ENCODE measurements around the gene TRA2A.
"Not testable (repeated sequence)": the region's sequence is repeated elsewhere in the genome, so short reads cannot be mapped to it uniquely, and the experiment has no call there.

The TRA2A gene

DNA sequence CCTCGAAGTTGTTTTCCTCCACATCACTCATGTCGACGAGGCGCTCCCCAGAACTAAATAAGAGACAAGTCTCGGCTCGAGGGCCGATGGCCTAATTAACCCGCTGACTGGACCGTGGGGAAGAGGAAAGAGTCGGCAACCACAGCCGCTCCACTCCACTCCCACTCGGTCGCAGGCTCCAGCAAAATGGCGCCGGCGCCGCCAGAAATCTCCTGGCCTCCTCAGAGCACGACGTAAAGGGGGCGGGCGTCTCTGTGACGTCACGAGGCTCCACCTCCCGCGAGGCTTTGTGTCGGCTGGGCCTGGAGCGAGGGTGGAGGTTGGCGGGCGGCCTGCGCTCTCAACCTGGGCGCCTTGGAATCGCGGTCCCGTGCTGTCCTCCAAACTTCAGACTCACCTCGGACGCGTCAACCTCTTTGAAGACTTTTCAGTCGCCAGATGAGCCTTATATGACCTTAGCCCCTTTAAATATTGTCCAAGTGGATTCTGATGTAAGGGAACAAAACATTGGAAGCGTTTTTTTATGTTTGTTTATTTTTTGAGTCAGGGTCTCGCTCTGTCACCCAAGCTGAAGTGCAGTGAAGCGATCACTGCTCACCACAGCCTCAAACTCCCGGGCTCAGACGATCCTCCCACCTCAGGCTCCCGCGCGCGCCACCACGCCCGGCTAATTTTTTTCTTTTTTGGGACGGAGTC lies at the start of gene TRA2A:
TSS of gene TRA2A (minus strand) at position 188 of the 696 bp plus-strand sequence. CDS start at position 31, 157 bp downstream.
- peak; percentile 91 to 93 for DNase-seq (ENCODE audit: low read depth in 2 of 2)

DNA sequence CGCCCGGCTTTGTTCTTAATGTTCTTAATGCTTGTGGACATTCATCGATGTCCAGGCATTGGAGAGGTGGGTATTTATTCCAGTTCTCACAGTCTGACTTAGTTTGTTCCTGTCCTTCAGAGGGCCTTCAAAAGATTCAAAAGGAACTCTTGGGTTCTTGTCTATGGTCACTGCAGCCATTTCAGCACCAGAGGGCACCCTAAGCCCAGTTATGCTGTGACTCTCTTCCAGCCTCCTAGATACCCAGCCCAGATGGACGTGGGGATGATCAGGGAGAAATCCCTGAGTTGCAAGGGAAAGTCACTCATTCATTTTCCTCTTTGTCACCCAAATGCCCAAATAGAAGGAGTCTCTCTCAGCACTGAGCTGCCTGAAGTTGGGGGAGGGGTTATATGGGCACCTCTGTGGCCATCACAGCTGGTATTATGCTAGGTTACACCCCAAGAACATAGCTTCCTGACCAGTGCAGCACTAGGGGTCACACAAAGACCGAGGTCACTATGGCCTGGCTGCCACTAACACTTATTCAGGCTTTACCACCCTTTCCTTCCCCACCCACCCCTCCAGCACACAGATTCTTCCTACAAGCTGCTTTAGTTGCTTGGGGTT lies 38.9 kb upstream of the TRA2A start:
- DNase-seq (ENCODE audit: low read depth in 2 of 2), result peak; percentile 27 to 48

DNA sequence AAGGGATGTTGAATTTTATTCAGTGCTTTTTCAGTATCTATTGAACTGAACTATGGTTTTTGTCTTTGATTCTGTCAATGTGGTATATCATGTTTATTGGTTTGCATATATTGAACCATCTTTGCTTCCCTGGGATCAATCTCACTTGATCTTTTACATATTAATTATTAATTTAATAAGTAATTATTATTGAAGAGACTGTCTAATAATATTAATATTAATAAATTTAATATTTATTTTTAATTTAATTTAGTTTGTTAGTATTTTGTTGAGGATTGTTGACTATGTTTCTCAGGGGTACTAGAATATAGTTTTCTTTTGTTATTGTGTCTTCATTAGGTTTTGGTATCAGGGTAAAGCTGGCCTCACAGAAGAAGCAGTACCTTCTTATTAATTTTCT lies 26.5 kb upstream of the TRA2A start:
- DNase-seq (ENCODE audit: low read depth in 2 of 2), result no peak

DNA sequence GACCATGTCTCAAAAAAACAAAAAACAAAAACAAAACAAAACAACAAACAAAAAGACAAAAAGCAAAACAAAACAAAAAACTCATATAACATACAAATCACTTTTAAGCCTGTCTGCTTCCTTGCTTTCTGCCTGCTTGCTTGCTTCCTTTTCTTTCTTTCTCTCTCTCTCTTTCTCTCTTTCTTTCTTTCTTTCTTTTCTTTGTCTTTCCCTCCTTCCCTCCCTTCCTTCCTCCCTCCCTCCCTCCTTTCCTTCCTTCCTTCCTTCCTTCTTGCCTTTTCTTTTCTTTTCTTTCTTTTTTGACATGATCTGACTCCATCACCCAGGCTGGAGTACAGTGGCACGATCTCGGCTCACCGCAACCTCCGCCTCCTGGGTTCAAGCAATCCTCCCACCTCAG lies 15.9 kb upstream of the TRA2A start:
- no peak for DNase-seq (ENCODE audit: low read depth in 2 of 2)

- DNase-seq (ENCODE audit: low read depth in 2 of 2), result peak; percentile 46 to 60
These were observed 15.3 kb upstream of the TRA2A start for GRCh38 chr7:23546897-23547572.

- no peak for DNase-seq (ENCODE audit: low read depth in 2 of 2)
These were observed 13.7 kb upstream of the TRA2A start for GRCh38 chr7:23545493-23545892.

- DNase-seq (ENCODE audit: low read depth in 2 of 2), result no peak
These were observed 13.2 kb upstream of the TRA2A start for GRCh38 chr7:23544913-23545354.

GRCh38 chr7:23542752-23543151 lies 11.0 kb upstream of the TRA2A start:
- DNase-seq (ENCODE audit: low read depth in 2 of 2), result no peak

GRCh38 chr7:23539494-23539907 lies 7.7 kb upstream of the TRA2A start:
- no peak for DNase-seq (ENCODE audit: low read depth in 2 of 2)

DNA sequence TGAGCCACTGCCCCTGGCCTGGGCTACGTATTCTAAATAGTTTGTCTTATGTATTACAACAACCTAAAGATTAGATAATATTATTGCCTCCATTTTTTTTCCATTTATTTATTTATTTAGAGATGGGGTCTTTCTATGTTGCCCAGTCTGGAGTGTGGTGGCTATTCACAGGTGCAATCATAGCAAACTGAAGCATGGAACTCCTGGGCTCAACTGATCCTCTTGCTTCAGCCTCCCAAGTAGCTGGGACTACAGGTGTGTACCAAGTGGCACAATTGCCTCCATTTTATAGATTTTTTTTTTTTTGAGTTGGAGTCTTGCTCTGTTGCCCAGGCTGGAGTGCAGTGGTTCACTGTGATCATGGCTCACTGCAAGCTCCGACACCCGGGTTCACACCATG lies 6.5 kb upstream of the TRA2A start:
- DNase-seq (ENCODE audit: low read depth in 2 of 2), result no peak

- no peak for DNase-seq (ENCODE audit: low read depth in 2 of 2)
These were observed 1.4 kb upstream of the TRA2A start for GRCh38 chr7:23533238-23533604.

DNA sequence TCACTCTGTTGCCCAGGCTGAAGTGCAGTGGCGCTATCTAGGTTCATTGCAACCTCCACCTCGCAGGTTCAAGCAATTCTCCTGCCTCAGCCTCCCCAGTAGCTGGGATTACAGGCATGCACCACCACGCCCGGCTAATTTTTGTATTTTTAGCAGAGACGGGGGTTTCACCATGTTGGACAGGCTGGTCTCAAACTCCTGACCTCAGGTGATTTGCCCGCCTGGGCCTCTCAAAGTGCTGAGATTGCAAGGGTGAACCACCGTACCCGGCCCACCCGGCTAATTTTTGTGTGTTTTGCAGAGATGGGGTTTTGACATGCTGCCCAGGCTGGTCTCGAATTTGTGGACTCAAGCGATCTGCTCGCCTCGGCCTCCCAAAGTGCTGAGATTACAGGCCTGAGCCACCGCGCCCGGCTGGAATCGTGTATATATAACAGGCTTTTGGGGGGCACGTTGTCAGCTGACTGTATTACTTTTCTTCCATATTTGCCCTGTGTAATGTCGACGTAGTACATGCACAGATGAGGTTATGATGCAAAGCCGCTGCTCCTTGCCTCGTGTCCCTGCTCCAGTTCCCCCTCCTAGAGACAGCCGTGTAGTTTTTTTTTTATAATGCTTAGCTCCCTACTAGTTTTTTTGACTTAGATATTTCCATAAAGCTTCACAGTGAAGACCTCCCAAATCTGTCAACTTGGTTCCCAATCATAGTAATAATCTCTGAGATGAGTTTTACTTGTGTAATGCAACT lies 883 bp upstream of the TRA2A start:
- no peak for DNase-seq (ENCODE audit: low read depth in 2 of 2)

DNA sequence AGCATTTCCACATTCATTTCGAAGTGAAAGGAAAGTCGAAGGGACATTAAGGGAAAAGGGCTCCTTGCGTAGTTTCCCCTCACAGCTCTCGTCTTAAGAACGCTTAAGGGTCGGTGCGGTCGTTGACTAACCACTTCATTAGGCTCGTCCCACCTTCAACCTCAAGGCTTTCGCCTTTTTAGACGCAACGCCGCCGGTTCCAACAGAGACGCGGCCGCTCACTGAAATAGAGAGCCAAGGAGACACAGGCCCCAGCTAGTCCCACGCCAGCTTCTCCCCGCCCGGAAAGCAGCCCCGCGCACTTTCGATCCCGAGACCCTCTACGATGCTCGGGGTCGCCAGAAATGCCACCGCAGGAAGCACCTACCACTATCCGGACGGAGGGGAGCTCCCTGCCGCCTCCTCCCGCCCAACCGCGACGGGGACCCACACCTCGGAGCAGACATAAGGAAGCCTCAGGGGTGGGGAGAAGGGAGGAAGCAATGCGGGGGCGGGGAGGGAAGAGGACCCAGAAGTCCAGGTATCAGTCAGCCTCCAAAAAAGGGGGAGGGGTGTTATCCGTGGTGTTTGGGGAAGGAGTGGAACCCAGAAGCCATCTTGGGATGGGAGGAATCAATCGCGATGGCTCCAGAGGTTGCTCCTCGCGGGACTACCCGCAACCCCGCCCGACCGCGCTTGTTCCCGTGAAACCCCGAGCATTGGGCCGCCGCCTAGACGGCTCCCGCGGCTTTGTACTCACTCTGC lies 559 bp downstream of the TRA2A start:
- no peak for DNase-seq (ENCODE audit: low read depth in 2 of 2)

GRCh38 chr7:23530405-23530804 lies 1.4 kb downstream of the TRA2A start:
- no peak for DNase-seq (ENCODE audit: low read depth in 2 of 2)

- DNase-seq (ENCODE audit: low read depth in 2 of 2), result no peak
These were observed 2.4 kb downstream of the TRA2A start for GRCh38 chr7:23529262-23529859.

DNA sequence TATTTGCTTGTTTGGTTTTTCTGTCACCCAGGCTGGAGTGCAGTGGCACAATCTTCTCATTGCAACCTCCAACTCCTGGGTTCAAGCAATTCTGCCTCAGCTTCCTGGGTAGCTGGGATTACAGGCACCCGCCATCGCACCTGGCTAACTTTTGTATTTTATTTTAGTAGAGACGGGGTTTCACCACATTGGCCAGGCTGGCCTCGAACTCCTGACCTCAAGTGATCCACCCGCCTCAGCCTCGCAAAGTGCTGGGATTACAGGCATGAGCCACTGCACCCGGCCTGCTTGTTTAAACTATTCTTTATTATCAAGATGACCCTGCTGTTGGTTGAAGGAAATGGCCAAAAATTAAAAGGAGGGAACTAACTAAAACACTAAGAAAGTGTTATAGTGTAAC lies 6.2 kb downstream of the TRA2A start:
- not testable (repeated sequence) for DNase-seq (ENCODE audit: low read depth in 2 of 2)

DNA sequence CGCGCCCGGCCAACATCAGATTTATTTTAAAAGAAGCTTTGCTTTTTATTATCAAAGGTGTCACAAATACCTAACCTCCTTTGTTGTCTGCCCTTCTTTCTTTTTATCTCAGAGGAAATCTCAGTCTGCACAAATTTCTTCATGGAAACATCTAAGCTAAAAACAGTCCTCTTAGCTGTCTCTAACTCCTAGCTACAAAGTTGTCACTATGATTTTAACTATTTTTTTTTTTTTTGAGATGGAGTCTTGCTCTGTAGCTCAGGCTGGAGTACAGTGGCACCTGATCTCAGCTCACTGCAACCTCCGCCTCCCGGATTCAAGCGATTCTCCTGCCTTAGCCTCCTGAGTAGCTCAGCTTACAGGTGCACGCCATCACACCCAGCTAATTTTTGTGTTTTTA lies 7.3 kb downstream of the TRA2A start:
- no peak for DNase-seq (ENCODE audit: low read depth in 2 of 2)

GRCh38 chr7:23523486-23524075 lies 8.2 kb downstream of the TRA2A start:
- DNase-seq (ENCODE audit: low read depth in 2 of 2), result no peak

GRCh38 chr7:23520582-23520981 lies 11.2 kb downstream of the TRA2A start:
- no peak for DNase-seq (ENCODE audit: low read depth in 2 of 2)

- no peak for DNase-seq (ENCODE audit: low read depth in 2 of 2)
These were observed 17.0 kb downstream of the TRA2A start for GRCh38 chr7:23514755-23515154.

DNA sequence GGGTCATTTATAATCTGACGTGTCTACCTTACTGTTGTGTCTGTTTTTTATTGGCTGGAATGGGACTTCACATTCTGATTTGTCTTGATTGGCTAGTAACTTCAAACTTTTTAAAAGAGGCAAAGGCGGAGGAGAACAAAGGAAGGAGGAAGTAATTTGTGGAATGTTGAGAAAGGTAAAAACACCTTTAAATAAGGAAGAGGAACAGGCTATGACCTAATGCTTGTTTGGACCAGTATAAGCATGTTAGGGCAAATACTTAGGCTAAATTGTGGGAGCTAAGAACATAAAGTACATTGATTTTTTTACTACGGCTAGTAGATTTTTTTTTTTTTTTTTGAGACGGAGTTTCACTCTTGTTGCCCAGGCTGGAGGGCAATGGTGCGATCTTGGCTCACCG lies 18.0 kb downstream of the TRA2A start:
- not testable (repeated sequence) for DNase-seq (ENCODE audit: low read depth in 2 of 2)

Measured in activated CD8-positive, alpha-beta memory T cell treated with anti-CD3 and anti-CD28 coated beads for 4 hours (primary cell).